ACC112 (cell line): ENCODE results near the gene SUMO3.

Source experiments
- H2AFZ ChIP-seq: fragments of 200-600 bp; sonication (generic); one replicate; pipeline ENCODE4 v1.6.0; 2017; ENCODE audit warnings: antibody characterized with exemption, low read length; ENCODE audit not compliant: unreplicated experiment
- H3K27ac ChIP-seq: fragments of 200-600 bp; sonication (generic); 2 replicates; pipeline ENCODE4 v1.5.1; 2014; ENCODE audit warnings: low read depth, mild to moderate bottlenecking, antibody characterized with exemption, low read length, moderate library complexity
- H3K27me3 ChIP-seq: fragments of 200-600 bp; sonication (generic); 2 replicates; pipeline ENCODE4 v1.6.1; 2014; ENCODE audit warnings: mild to moderate bottlenecking, antibody characterized with exemption, low read length, moderate library complexity, mixed read lengths; ENCODE audit not compliant: insufficient read depth
- H3K36me3 ChIP-seq: fragments of 200-600 bp; sonication (generic); 2 replicates; pipeline ENCODE4 v1.6.1; 2016; ENCODE audit warnings: mild to moderate bottlenecking, antibody characterized with exemption, low read length, moderate library complexity, mixed read lengths; ENCODE audit not compliant: insufficient read depth
- H3K4me1 ChIP-seq: fragments of 200-600 bp; sonication (generic); one replicate; pipeline ENCODE4 v1.6.1; 2016; ENCODE audit warnings: low read length, mixed read lengths; ENCODE audit not compliant: insufficient read depth, unreplicated experiment, control insufficient read depth
- H3K4me3 ChIP-seq: fragments of 200-600 bp; sonication (generic); 2 replicates; pipeline ENCODE4 v1.5.1; 2014; ENCODE audit warnings: mild to moderate bottlenecking, low read depth, low read length
- H3K79me2 ChIP-seq: fragments of 200-600 bp; sonication (generic); one replicate; pipeline ENCODE4 v1.6.0; 2016; ENCODE audit warnings: low read length; ENCODE audit not compliant: control insufficient read depth, unreplicated experiment, insufficient read depth

SUMO3 gene

DNA sequence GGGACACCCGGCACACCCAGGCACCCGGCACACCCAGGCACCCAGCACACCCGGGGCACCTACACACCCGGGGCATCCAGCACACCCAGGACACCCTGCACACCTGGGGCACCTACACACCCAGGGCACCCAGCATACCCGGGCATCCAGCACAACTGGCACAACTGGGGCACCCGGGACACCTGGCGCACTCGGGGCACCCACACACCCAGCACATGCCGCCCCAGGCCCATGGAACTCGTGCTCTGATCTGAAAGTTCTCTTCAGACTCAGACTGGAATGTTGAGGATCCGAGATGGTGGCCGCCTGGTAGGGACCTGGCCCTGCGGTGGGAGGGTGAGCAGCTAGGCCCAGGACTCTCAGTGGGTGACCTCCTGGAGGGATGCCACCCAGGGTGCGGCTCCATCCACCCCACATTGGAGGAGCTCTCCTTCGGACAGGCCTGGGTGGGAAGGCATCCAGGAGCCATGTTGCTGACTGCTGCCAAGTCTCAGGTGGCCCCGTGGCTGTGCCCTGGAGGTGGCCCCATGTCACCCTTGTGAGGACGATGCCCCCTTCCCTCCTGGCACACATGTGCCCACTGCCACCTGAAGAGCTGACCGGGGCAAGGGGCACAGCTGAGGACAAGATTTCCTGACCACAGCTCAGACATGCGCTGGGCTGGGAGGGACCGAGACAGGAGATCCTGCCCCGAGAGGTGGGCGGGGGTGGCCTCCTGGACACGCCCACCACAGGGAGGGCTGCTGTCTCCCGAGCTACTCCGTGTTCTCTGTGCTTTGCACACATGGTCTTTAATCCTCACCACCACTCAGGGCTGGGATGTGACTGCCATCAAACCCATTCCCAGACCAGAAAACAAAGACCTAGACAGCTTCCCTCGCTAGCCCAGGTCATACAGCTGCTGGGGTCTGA is 53.3 kb downstream of the SUMO3 start:
- no peak overlapping the region for H2AFZ ChIP-seq
- no peaks in the 10 kb centered on the region for H3K4me1 ChIP-seq
- H3K36me3 ChIP-seq: no peaks in the 10 kb centered on the region
- H3K4me3 ChIP-seq: no peak overlapping the region
- no peaks in the 10 kb centered on the region for H3K79me2 ChIP-seq
- H3K27me3 ChIP-seq: no peaks in the 10 kb centered on the region
- no peak overlapping the region for H3K27ac ChIP-seq

DNA sequence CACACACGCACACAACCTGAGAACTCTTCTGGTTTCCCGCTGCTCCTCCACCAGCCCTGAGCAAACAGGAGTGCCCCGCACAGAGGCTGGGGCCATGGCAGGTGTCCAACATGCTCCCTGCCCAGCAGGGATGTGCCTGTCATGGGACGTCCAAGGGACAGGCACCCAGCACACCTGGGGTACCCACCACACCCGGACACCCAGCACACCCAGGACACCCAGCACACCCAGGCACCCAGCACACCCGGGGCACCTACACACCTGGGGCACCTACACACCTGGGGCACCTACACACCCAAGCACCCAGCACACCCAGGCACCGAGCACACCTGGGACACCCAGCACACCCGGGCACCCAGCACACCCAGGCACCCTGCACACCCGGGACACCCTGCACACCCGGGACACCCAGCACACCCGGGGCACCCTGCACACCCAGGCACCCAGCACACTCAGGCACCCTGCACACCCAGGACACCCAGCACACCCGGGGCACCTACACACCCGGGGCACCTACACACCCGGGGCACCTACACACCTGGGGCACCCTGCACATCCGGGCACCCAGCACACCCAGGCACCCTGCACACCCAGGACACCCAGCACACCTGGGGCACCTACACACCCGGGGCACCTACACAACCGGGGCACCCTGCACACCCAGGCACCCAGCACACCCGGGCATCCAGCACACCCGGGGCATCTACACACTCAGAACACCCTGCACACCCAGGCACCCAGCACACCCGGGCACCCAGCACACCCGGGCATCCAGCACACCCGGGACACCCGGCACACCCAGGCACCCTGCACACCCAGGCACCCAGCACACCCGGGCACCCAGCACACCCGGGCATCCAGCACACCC is 54.2 kb downstream of the SUMO3 start:
- Histone ChIP-seq H3K27ac (no peak overlapping the region), H3K79me2 (no peaks in the 10 kb centered on the region), H3K4me3 (no peak overlapping the region), H3K4me1 (no peaks in the 10 kb centered on the region), H3K27me3 (no peaks in the 10 kb centered on the region), H3K36me3 (no peaks in the 10 kb centered on the region), H2AFZ (no peak overlapping the region)

DNA sequence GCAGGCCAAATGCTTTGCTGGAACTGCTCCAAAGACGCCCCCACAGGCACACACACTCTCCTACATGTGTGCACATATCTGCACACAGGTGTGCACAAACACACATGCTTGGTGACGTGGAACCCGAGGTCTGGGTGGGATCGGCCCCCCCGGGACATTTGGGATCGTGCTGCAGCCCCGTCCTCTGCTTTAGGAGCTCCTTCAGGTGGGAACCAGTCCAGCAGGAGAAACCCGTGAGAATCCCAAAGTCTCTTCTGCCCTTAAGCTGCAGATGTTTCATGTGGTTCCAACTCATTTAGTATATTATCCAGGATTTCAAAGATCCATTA is 54.8 kb downstream of the SUMO3 start:
- Histone ChIP-seq H3K79me2 (no peaks in the 10 kb centered on the region), H3K4me3 (no peak overlapping the region), H3K27me3 (no peaks in the 10 kb centered on the region), H2AFZ (no peak overlapping the region), H3K27ac (no peak overlapping the region), H3K4me1 (no peaks in the 10 kb centered on the region), H3K36me3 (no peaks in the 10 kb centered on the region)

DNA sequence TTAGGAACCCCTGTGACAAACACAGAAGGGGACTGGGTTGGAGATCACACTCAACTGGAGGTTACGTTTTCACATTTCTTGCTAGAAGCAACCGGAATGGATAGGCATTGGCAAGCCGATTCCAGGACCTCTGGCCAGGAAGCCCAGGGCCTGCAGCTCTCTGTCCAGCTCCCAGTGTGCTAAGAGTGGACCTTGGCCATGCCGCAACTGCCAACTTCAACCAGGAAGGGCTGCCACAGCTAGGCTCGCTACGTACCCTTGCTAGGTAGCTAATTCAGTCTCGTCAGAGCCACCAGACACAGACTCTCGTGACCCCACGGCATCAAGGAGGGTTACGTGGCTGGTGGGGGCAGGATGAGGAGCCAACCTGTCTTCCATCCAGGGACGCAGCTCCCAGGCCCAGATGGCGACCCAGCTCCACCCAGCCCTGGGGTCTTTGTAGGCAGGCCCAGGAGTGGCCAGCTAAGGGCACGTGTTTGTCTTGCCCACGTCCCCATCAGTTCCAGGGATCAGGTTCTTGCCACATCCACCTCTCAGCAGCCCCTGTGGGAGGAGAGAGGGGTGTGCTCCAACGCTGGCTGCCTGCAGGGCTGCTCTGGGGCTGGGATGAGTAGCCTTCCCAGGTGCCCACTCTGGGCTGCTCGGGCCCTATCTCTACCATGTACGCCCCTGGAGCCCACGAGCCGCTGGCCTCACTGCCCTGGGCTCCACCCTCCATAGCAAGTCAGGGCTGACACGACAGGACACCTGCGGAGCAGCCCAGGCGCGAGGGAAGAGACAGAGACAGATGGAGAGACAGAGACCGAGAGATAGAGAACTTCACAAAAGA is 55.4 kb downstream of the SUMO3 start:
- Histone ChIP-seq H2AFZ (no peak overlapping the region), H3K27ac (no peak overlapping the region), H3K27me3 (no peaks in the 10 kb centered on the region), H3K79me2 (no peaks in the 10 kb centered on the region), H3K36me3 (no peaks in the 10 kb centered on the region), H3K4me1 (no peaks in the 10 kb centered on the region), H3K4me3 (no peak overlapping the region)

DNA sequence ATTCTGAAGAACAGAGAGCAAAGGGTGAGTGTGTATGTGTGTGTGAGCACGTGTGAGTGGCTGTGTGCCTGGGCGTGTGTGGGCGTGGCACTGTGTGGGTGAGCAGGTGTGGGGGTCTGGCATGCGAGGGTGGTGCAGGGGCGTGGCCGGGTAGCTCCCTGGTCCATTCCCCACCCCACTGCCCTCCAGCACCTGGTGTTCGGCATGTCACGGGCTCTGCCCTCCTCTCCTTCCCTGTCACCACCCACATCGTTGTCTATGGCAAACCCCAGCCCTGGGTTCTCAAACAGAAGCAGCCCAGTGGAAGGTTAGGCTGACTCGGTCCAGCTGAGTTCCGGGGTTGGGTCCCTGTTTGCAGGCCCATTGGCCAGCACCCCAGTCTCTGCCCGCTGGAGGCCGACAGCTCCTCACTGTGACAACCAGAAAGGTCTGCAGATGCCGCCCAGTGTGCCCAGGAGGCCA is 56.1 kb downstream of the SUMO3 start:
- H2AFZ ChIP-seq: no peak overlapping the region
- H3K36me3 ChIP-seq: no peaks in the 10 kb centered on the region
- H3K4me1 ChIP-seq: no peaks in the 10 kb centered on the region
- no peaks in the 10 kb centered on the region for H3K27me3 ChIP-seq
- no peaks in the 10 kb centered on the region for H3K79me2 ChIP-seq
- no peak overlapping the region for H3K4me3 ChIP-seq
- no peak overlapping the region for H3K27ac ChIP-seq

DNA sequence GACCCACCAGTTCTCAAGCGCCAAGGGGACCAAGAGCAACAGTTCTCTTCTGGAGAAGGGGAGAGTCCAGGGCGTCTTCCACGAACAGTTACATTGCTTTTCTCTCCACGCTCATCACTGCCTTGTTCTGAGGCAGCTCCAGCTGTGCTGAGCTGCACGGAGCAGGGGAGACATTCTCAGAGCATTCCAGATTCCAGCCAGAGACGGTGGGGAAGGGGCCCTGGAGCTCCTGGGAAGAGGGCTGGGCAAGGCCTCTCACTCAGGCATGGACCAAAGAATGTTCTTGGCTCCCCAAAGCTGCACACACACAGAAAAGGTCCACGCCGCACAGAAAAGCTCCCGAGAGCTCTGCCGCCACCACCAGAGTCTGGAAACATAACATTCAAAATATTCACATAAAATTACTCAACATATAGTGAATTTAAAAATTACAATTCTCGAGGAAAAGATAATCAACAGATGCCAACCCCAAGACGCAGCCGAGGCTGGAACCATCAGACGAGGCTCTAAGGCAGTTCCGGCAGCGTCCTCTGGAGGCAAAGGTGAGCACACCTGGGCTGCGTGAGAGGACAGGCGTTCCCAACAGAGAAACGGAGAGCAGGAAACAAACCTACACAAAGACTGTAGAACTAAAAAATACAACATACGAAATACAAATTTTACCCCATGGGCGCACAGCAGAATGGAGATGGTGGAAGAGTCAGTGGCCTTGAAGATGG is 56.7 kb downstream of the SUMO3 start:
- no peaks in the 10 kb centered on the region for H3K36me3 ChIP-seq
- no peak overlapping the region for H2AFZ ChIP-seq
- peaks cover 3% of the 10 kb centered on the region; the same call in 1 of the 2 replicates for H3K27me3 ChIP-seq
- no peak overlapping the region for H3K27ac ChIP-seq
- no peak overlapping the region for H3K4me3 ChIP-seq
- no peaks in the 10 kb centered on the region for H3K79me2 ChIP-seq
- H3K4me1 ChIP-seq: no peaks in the 10 kb centered on the region

DNA sequence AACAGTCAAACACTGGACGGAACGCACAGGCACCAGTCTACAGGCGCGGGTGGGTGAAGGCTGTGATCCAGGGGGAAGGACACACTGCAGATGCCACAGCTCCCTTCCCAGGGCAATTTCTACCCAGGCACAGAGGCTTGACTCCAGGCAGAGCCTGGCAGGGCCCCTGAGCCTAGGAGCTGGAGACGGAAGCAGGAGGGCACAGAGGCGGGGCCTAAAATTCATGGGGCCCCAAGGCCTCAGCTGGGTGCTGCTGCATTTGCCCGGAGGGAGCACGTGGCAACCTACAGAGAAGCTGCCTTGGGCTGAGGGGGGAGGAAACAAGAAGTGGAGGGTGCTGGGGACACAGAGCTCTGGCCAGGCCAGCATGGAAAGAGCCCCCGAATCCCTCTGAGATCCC is 57.5 kb downstream of the SUMO3 start:
- no peaks in the 10 kb centered on the region for H3K36me3 ChIP-seq
- H3K4me3 ChIP-seq: no peak overlapping the region
- H2AFZ ChIP-seq: no peak overlapping the region
- H3K4me1 ChIP-seq: no peaks in the 10 kb centered on the region
- H3K79me2 ChIP-seq: no peaks in the 10 kb centered on the region
- peaks cover 3% of the 10 kb centered on the region; the same call in 1 of the 2 replicates for H3K27me3 ChIP-seq
- no peak overlapping the region for H3K27ac ChIP-seq

DNA sequence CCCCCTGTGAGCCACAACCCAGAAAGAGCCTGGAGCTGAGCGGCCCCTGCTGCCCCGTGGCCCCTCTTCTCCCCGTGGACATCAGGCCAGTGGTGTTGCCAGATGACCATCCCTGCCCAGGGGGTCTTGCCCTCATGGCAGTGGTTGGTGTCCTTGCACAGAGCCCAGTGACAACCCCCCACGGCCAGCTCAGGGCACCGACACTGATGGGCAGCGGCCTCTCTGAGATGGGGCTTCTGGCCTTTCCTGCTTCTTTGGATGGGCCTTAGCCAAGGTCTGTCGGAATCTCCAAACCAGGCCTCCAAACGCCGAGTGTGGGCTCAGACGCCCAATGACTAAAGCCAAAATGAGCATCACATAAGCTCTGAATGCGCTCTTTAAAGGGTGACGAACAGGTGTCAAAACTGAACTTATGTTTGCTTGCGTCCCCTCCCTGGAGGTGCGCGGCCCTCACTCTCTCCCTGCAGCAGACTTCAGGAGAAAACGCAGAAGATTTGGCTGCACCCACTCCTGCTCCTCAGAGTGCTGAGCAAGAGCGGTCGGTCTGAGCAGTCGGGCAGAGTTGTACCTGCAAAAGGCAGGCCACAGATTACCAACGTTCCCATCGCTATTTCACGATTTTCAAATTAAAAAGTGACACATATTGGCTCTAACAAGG is 58.1 kb downstream of the SUMO3 start:
- Histone ChIP-seq H2AFZ (no peak overlapping the region), H3K36me3 (no peaks in the 10 kb centered on the region), H3K27me3 (peaks cover 3% of the 10 kb centered on the region; the same call in 1 of the 2 replicates), H3K79me2 (no peaks in the 10 kb centered on the region), H3K4me3 (no peak overlapping the region), H3K27ac (no peak overlapping the region), H3K4me1 (no peaks in the 10 kb centered on the region)

DNA sequence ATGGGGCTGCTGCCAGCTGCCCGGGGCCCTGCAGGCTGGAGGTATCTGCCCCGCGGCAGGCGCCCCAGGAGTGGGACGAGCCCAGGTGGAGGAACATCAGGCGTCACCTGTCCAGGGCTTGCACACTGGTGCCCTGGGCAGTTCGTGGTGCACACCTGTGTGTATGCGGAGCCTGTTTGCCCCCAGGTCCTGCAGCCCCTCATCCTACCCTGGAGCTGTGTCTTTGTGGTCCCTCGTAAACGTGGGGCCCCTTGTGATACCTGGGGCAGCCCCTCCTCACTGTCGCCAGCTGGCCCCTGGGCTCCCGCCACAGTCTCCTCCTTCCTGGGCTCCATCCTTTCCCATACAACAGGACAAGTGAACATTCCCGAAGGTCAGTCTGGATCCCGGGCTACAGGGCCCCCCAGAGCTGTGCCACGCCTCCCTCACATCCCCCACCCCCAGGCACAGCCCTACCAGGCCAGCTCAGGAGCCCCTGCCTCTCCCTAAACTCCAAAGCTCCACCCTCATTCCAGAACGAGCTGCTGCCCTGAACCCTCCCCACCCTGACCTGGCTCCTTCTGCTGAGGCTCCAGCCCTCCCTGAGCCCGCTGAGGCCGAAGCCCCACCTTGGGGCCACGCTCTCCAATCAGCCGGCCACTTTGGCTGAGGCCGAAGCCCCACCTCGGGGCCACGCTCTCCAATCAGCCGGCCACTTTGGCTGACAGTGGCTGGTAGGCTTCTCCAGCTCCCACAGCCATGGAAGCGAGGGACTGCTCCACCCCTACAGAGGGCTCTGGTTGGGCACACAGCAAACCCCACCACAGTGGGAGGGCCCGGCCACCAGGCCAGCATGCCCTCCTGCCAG is 58.9 kb downstream of the SUMO3 start:
- H3K27me3 ChIP-seq: peaks cover 3% of the 10 kb centered on the region; the same call in 1 of the 2 replicates
- no peaks in the 10 kb centered on the region for H3K4me1 ChIP-seq
- H3K36me3 ChIP-seq: no peaks in the 10 kb centered on the region
- no peak overlapping the region for H3K27ac ChIP-seq
- no peak overlapping the region for H3K4me3 ChIP-seq
- H3K79me2 ChIP-seq: no peaks in the 10 kb centered on the region
- H2AFZ ChIP-seq: no peak overlapping the region
